H1 (cell line): ENCODE data around the gene ZNF414. TPM values are rescaled to one million over a fixed set of nuclear protein-coding genes. Genes with fewer than 3 reads are reported as not detected.
A peak's percentile ranks its signal among the peaks of the same experiment; 100 is the strongest.

ENCODE experiments used
- ASH2L ChIP-seq: fragments of 200-600, 300-600 bp; sonication (generic); IDR thresholded peaks from one replicate; pipeline ENCODE4 v1.7.1; 2017; ENCODE audit warnings: low read length
- CBX5 ChIP-seq: fragments of 300-800, 300-1000 bp; sonication (generic); IDR thresholded peaks from 2 replicates; pipeline ENCODE4 v1.7.1; 2016; ENCODE audit warnings: antibody characterized with exemption, low read length, low read depth
- CBX8 ChIP-seq: fragments of 300-800, 300-1000 bp; sonication (generic); IDR thresholded peaks from 2 replicates; pipeline ENCODE4 v1.7.1; 2016; ENCODE audit warnings: low read depth, low read length, borderline replicate concordance
- CHD2 ChIP-seq: IDR thresholded peaks from 2 replicates; pipeline ENCODE4 v1.6.1; 2012; ENCODE audit warnings: low read length, improper control_type of control experiment
- CREB1 ChIP-seq: IDR thresholded peaks from 2 replicates; pipeline ENCODE4 v1.6.1; 2012; ENCODE audit warnings: inconsistent platforms
- E2F6 ChIP-seq: IDR thresholded peaks from 2 replicates; pipeline ENCODE4 v1.6.1; 2012; ENCODE audit warnings: inconsistent platforms
- EP300 ChIP-seq, 2 experiments: IDR thresholded peaks; 1 replicate in 1 of 2; 2 replicates in 1 of 2; pipeline ENCODE4 v1.6.1; 2011 to 2012; ENCODE audit warnings: low read depth in 2 of 2, low read length in 2 of 2, mild to moderate bottlenecking in 2 of 2, borderline replicate concordance in 1 of 2, inconsistent platforms in 1 of 2, moderate library complexity in 1 of 2
- EZH2 ChIP-seq: fragments of 200-600 bp; sonication (generic); IDR thresholded peaks from 2 replicates; pipeline ENCODE4 v1.7.1; 2012; ENCODE audit warnings: low read depth, mild to moderate bottlenecking, moderate library complexity, low read length, inconsistent platforms; ENCODE audit not compliant: severe bottlenecking
- GABPA ChIP-seq: IDR thresholded peaks from 2 replicates; pipeline ENCODE4 v1.6.1; 2011; ENCODE audit warnings: mild to moderate bottlenecking, low read length, moderate library complexity, borderline replicate concordance; ENCODE audit not compliant: insufficient read depth
- HDAC2 ChIP-seq, 2 experiments: fragments of 300-600 bp in 1 of 2; sonication (generic) in 1 of 2; IDR thresholded peaks; 2 replicates each; pipeline ENCODE4 v1.6.1; 2011 to 2012; ENCODE audit warnings: low read depth in 2 of 2, low read length in 2 of 2, mild to moderate bottlenecking in 2 of 2, moderate library complexity in 2 of 2, borderline replicate concordance in 1 of 2, inconsistent platforms in 1 of 2
- JUN ChIP-seq: IDR thresholded peaks from 2 replicates; pipeline ENCODE4 v1.6.1; 2011; ENCODE audit warnings: low read depth, mild to moderate bottlenecking, improper control_type of control experiment, low read length
- NANOG ChIP-seq: IDR thresholded peaks from 2 replicates; pipeline ENCODE4 v1.6.1; 2011; ENCODE audit warnings: low read length, low read depth, mild to moderate bottlenecking, inconsistent platforms; ENCODE audit not compliant: insufficient read depth, poor library complexity, severe bottlenecking
- POLR2A ChIP-seq, 2 experiments: IDR thresholded peaks; 1 replicate in 1 of 2; 2 replicates in 1 of 2; pipeline ENCODE4 v1.6.1; 2011; ENCODE audit warnings: low read depth in 2 of 2, low read length in 2 of 2, mild to moderate bottlenecking in 2 of 2; ENCODE audit errors: control extremely low read depth in 1 of 2
- RBBP5 ChIP-seq: IDR thresholded peaks from 2 replicates; pipeline ENCODE4 v1.7.1; 2012; ENCODE audit warnings: low read depth, mild to moderate bottlenecking, inconsistent platforms, low read length, moderate library complexity, borderline replicate concordance
- RNF2 ChIP-seq: fragments of 200-900, 300-1000 bp; sonication (generic); IDR thresholded peaks from 2 replicates; pipeline ENCODE4 v1.7.1; 2016; ENCODE audit warnings: borderline replicate concordance, low read depth, mild to moderate bottlenecking, antibody characterized with exemption, low read length; ENCODE audit not compliant: poor library complexity, severe bottlenecking; ENCODE audit errors: missing control alignments
- SAP30 ChIP-seq: fragments of 300-600 bp; sonication (generic); IDR thresholded peaks from 2 replicates; pipeline ENCODE4 v1.7.1; 2012; ENCODE audit warnings: low read length, moderate library complexity, mild to moderate bottlenecking, inconsistent platforms; ENCODE audit not compliant: insufficient read depth, insufficient replicate concordance
- SIRT6 ChIP-seq: IDR thresholded peaks from one replicate; pipeline ENCODE4 v1.7.1; 2012; ENCODE audit warnings: low read length, inconsistent platforms
- SP1 ChIP-seq: IDR thresholded peaks from 2 replicates; pipeline ENCODE4 v1.6.1; 2011; ENCODE audit warnings: low read depth, low read length
- SP4 ChIP-seq: IDR thresholded peaks from 2 replicates; pipeline ENCODE4 v1.6.1; 2012; ENCODE audit warnings: low read length, inconsistent platforms
- SUZ12 ChIP-seq: fragments of 200-600 bp; sonication (generic); IDR thresholded peaks from 2 replicates; pipeline ENCODE4 v1.6.1; 2012; ENCODE audit warnings: mild to moderate bottlenecking, inconsistent platforms, low read length, moderate library complexity, mixed read lengths
- TCF12 ChIP-seq: IDR thresholded peaks from 2 replicates; pipeline ENCODE4 v1.6.1; 2011; ENCODE audit warnings: low read depth, mild to moderate bottlenecking, low read length
- YY1 ChIP-seq: IDR thresholded peaks from 2 replicates; pipeline ENCODE4 v1.6.1; 2011; ENCODE audit warnings: low read depth, mild to moderate bottlenecking, low read length
- ZNF274 ChIP-seq: IDR thresholded peaks from 2 replicates; pipeline ENCODE4 v1.7.0; 2012; ENCODE audit warnings: low read length, borderline replicate concordance; ENCODE audit errors: extremely low read depth
- polyA plus RNA-seq, 7 experiments: library from polyadenylated mRNA; depleted of rRNA in 3 of 7; stranded (reverse) in 5 of 7; unstranded in 2 of 7; fragments of >200 nt in 5 of 7; fragments of 200-250 nt in 2 of 7; gene quantifications; 1 replicate in 5 of 7; 2 replicates in 1 of 7; 4 replicates in 1 of 7; pipeline versions ENCODE4 v1.2.1 to v1.2.3, GENCODE V29; 2011 to 2013; ENCODE audit warnings: missing spikeins in 2 of 7, mixed read lengths in 2 of 7
- total RNA-seq: library from RNA; stranded (reverse); fragmentation: NEBNext Ultra II Directional; extraction: Animal tissue kit (Norgen Biotek cat#: 25700); gene quantifications from 2 replicates; pipeline ENCODE4 v1.2.1, GENCODE V29; 2021

ZNF414 gene
- total and polyA plus RNA-seq, 2 of the 8 experiments (the other 6 are each of a cell fraction or from before 2014, with no cell fraction given), result 9.7 to 26.8 TPM

GRCh38 chr19:8513687-8514504, at the start of gene ZNF414 (continued):
- TF ChIP-seq ASH2L (peak; percentile 52), SP1 (0 out of 2 replicates have a peak, but pooled peaks have one; percentile 40), NANOG (no peak), SP4 (peak; percentile 75; the same call in 1 of the 2 replicates), CBX8 (no peak), YY1 (peak; percentile 84), SIRT6 (no peak), TCF12 (no peak), CREB1 (peak; percentile 85), GABPA (no peak), SUZ12 (no peak), CHD2 (peak; percentile 97), HDAC2 (IDR thresholded peaks at IDR 0.05; ENCODE audit: borderline replicate concordance in 1 of 2, low read depth in 2 of 2, low read length in 2 of 2) (peak in 1 of 2 experiments; percentile 15; a peak in 1 of 4 replicates), JUN (no peak), EZH2 (no peak), CBX5 (no peak), E2F6 (no peak), RBBP5 (no peak; the same call in 1 of the 2 replicates), SAP30 (no peak), ZNF274 (no peak), EP300 (IDR thresholded peaks at IDR 0.05; ENCODE audit: borderline replicate concordance in 1 of 2, low read depth in 2 of 2, low read length in 2 of 2) (no peak), RNF2 (no peak), POLR2A (IDR thresholded peaks at IDR 0.05; ENCODE audit: control extremely low read depth in 1 of 2, low read depth in 2 of 2, low read length in 2 of 2) (peak; percentile 93 to 96)
